Fibroblast of villous mesenchyme (primary cell): Measurements from ENCODE around the gene IQCH. TPM values are rescaled to one million over a fixed set of nuclear protein-coding genes. Genes with fewer than 3 reads are reported as not detected.
"Not testable (repeated sequence)": the region's sequence is repeated elsewhere in the genome, so short reads cannot be mapped to it uniquely, and the experiment has no call there.

Experiments used
- DNase-seq: peaks from one replicate; pipeline ENCODE4 v3.0.0-alpha.2; 2010; ENCODE audit warnings: low read depth
- H3K4me3 ChIP-seq: 2 replicates; pipeline ENCODE4 v1.5.1; 2011; ENCODE audit warnings: low read depth, mild to moderate bottlenecking, low read length
- CTCF ChIP-seq: IDR thresholded peaks from 2 replicates; pipeline ENCODE4 v1.5.1; 2012; ENCODE audit warnings: low read depth, mild to moderate bottlenecking, low read length; ENCODE audit not compliant: insufficient read depth
- total RNA-seq: library from RNA; depleted of rRNA; stranded (reverse); fragments of >200 nt; gene quantifications from 2 replicates; pipeline ENCODE4 v1.2.3, GENCODE V29; 2012

IQCH gene
- total RNA-seq, 1 donor: 4.7 TPM

GRCh38 chr15:67244971-67245478, 9.6 kb upstream of the IQCH start:
- no peak overlapping the region for H3K4me3 ChIP-seq
- peak; percentile 59 for DNase-seq
- TF ChIP-seq CTCF: no peak

- not testable (repeated sequence) for DNase-seq, H3K4me3 ChIP-seq
Observed at GRCh38 chr15:67246606-67247005, 8.0 kb upstream of the IQCH start.

- TF ChIP-seq CTCF: no peak
- DNase-seq: peak; percentile 9
- no peak overlapping the region for H3K4me3 ChIP-seq
Observed at GRCh38 chr15:67248011-67248505, 6.5 kb upstream of the IQCH start.

GRCh38 chr15:67249830-67250229, 4.8 kb upstream of the IQCH start:
- no peak for TF ChIP-seq CTCF
- H3K4me3 ChIP-seq: no peak overlapping the region
- DNase-seq: no peak

- no peak for TF ChIP-seq CTCF
- H3K4me3 ChIP-seq: no peak overlapping the region
- no peak for DNase-seq
Observed at GRCh38 chr15:67251318-67251717, 3.3 kb upstream of the IQCH start.

GRCh38 chr15:67253101-67253500, 1.5 kb upstream of the IQCH start:
- peak overlapping the region; percentile 97 for H3K4me3 ChIP-seq
- TF ChIP-seq CTCF: no peak
- peak; percentile 11 for DNase-seq

- DNase-seq: peak; percentile 25
- no peak for TF ChIP-seq CTCF
- peak overlapping the region; percentile 97 for H3K4me3 ChIP-seq
Observed at GRCh38 chr15:67253549-67254237, 893 bp upstream of the IQCH start.
